ENCODE data around the gene ZBTB5.
A peak's percentile ranks its signal among the peaks of the same experiment; 100 is the strongest.

ZBTB5 gene

GRCh38 chr9:37412431-37413151 lies 52.7 kb downstream of the ZBTB5 start:
- no CpG with 5 or more reads among the region's 17 CpGs for WGBS (ENCODE audit: extremely low coverage, insufficient coverage, low lambda C conversion rate)
- H2AK5ac ChIP-seq (ENCODE audit: low read length) = no peak overlapping the region
- H2BK15ac ChIP-seq (replicated peaks; ENCODE audit: low read depth) = no peak overlapping the region
- no peak overlapping the region for H4K5ac ChIP-seq (ENCODE audit: low read length)
- no peak for DNase-seq
- no peak overlapping the region for H3K4me3 ChIP-seq (ENCODE audit: low read length)
- H3K79me1 ChIP-seq (ENCODE audit: low read length) = no peaks in the 10 kb centered on the region
- H2BK120ac ChIP-seq (ENCODE audit: low read depth, low read length) = no peak overlapping the region
- H3K4me1 ChIP-seq (ENCODE audit: control insufficient read depth, low read depth, low read length) = no peaks in the 10 kb centered on the region
- H3K4ac ChIP-seq (ENCODE audit: low read depth, low read length) = no peak overlapping the region
- no peaks in the 10 kb centered on the region for H3K36me3 ChIP-seq (ENCODE audit: control insufficient read depth, insufficient read depth, low read length)
- H3K79me2 ChIP-seq (ENCODE audit: control insufficient read depth, insufficient read depth, low read length) = no peaks in the 10 kb centered on the region
- H2BK5ac ChIP-seq (ENCODE audit: low read length) = no peak overlapping the region
- no peak overlapping the region for H3K27ac ChIP-seq (ENCODE audit: low read depth, low read length)
- no peak overlapping the region for H3K18ac ChIP-seq (ENCODE audit: low read length)
- no peak overlapping the region for H4K8ac ChIP-seq (ENCODE audit: low read depth, low read length)
- H3K9ac ChIP-seq (ENCODE audit: low read length) = no peak overlapping the region
- no peak overlapping the region for H3K4me2 ChIP-seq (ENCODE audit: low read length)
- H3K56ac ChIP-seq (ENCODE audit: low read length) = no peak overlapping the region
- H3K23ac ChIP-seq (ENCODE audit: low read length) = no peak overlapping the region
- H3K27me3 ChIP-seq (ENCODE audit: insufficient read depth, low read length, poor library complexity) = no peaks in the 10 kb centered on the region

GRCh38 chr9:37410969-37411785 lies 54.1 kb downstream of the ZBTB5 start:
- no CpG with 5 or more reads among the region's 13 CpGs for WGBS (ENCODE audit: extremely low coverage, insufficient coverage, low lambda C conversion rate)
- Histone ChIP-seq H2BK120ac (ENCODE audit: low read depth, low read length) (no peak overlapping the region), H3K18ac (ENCODE audit: low read length) (no peak overlapping the region), H3K79me1 (ENCODE audit: low read length) (no peaks in the 10 kb centered on the region), H2AK5ac (ENCODE audit: low read length) (no peak overlapping the region), H3K4me1 (ENCODE audit: control insufficient read depth, low read depth, low read length) (no peaks in the 10 kb centered on the region), H4K8ac (ENCODE audit: low read depth, low read length) (no peak overlapping the region), H3K4me2 (ENCODE audit: low read length) (no peak overlapping the region), H3K36me3 (ENCODE audit: control insufficient read depth, insufficient read depth, low read length) (no peaks in the 10 kb centered on the region), H3K27me3 (ENCODE audit: insufficient read depth, low read length, poor library complexity) (no peaks in the 10 kb centered on the region), H2BK15ac (replicated peaks; ENCODE audit: low read depth) (no peak overlapping the region), H3K27ac (ENCODE audit: low read depth, low read length) (no peak overlapping the region), H3K9ac (ENCODE audit: low read length) (no peak overlapping the region), H3K79me2 (ENCODE audit: control insufficient read depth, insufficient read depth, low read length) (no peaks in the 10 kb centered on the region), H3K4ac (ENCODE audit: low read depth, low read length) (no peak overlapping the region), H2BK5ac (ENCODE audit: low read length) (no peak overlapping the region), H3K4me3 (ENCODE audit: low read length) (no peak overlapping the region), H4K5ac (ENCODE audit: low read length) (no peak overlapping the region), H3K23ac (ENCODE audit: low read length) (no peak overlapping the region), H3K56ac (ENCODE audit: low read length) (no peak overlapping the region)
- DNase-seq = peak; percentile 49

GRCh38 chr9:37410354-37410861 lies 54.8 kb downstream of the ZBTB5 start:
- Histone ChIP-seq H3K23ac (ENCODE audit: low read length) (no peak overlapping the region), H4K5ac (ENCODE audit: low read length) (no peak overlapping the region), H3K18ac (ENCODE audit: low read length) (no peak overlapping the region), H4K8ac (ENCODE audit: low read depth, low read length) (no peak overlapping the region), H3K36me3 (ENCODE audit: control insufficient read depth, insufficient read depth, low read length) (no peaks in the 10 kb centered on the region), H2BK15ac (replicated peaks; ENCODE audit: low read depth) (no peak overlapping the region), H3K79me1 (ENCODE audit: low read length) (no peaks in the 10 kb centered on the region), H3K4me1 (ENCODE audit: control insufficient read depth, low read depth, low read length) (no peaks in the 10 kb centered on the region), H2BK120ac (ENCODE audit: low read depth, low read length) (no peak overlapping the region), H2AK5ac (ENCODE audit: low read length) (no peak overlapping the region), H3K4me3 (ENCODE audit: low read length) (no peak overlapping the region), H3K79me2 (ENCODE audit: control insufficient read depth, insufficient read depth, low read length) (no peaks in the 10 kb centered on the region), H3K9ac (ENCODE audit: low read length) (no peak overlapping the region), H2BK5ac (ENCODE audit: low read length) (no peak overlapping the region), H3K27ac (ENCODE audit: low read depth, low read length) (no peak overlapping the region), H3K27me3 (ENCODE audit: insufficient read depth, low read length, poor library complexity) (no peaks in the 10 kb centered on the region), H3K4ac (ENCODE audit: low read depth, low read length) (no peak overlapping the region), H3K4me2 (ENCODE audit: low read length) (no peak overlapping the region), H3K56ac (ENCODE audit: low read length) (no peak overlapping the region)
- WGBS (ENCODE audit: extremely low coverage, insufficient coverage, low lambda C conversion rate) = no CpG with 5 or more reads among the region's 9 CpGs
- no peak for DNase-seq

GRCh38 chr9:37408933-37409710 lies 56.1 kb downstream of the ZBTB5 start:
- H4K8ac ChIP-seq (ENCODE audit: low read depth, low read length) = no peak overlapping the region
- H3K36me3 ChIP-seq (ENCODE audit: control insufficient read depth, insufficient read depth, low read length) = no peaks in the 10 kb centered on the region
- no peak overlapping the region for H2AK5ac ChIP-seq (ENCODE audit: low read length)
- no peak overlapping the region for H3K18ac ChIP-seq (ENCODE audit: low read length)
- H3K23ac ChIP-seq (ENCODE audit: low read length) = no peak overlapping the region
- H3K4me3 ChIP-seq (ENCODE audit: low read length) = no peak overlapping the region
- no peak overlapping the region for H3K56ac ChIP-seq (ENCODE audit: low read length)
- no peak overlapping the region for H4K5ac ChIP-seq (ENCODE audit: low read length)
- WGBS (ENCODE audit: extremely low coverage, insufficient coverage, low lambda C conversion rate) = no CpG with 5 or more reads among the region's 22 CpGs
- DNase-seq = no peak
- H3K4me1 ChIP-seq (ENCODE audit: control insufficient read depth, low read depth, low read length) = no peaks in the 10 kb centered on the region
- H3K79me2 ChIP-seq (ENCODE audit: control insufficient read depth, insufficient read depth, low read length) = no peaks in the 10 kb centered on the region
- no peaks in the 10 kb centered on the region for H3K79me1 ChIP-seq (ENCODE audit: low read length)
- no peaks in the 10 kb centered on the region for H3K27me3 ChIP-seq (ENCODE audit: insufficient read depth, low read length, poor library complexity)
- H3K9ac ChIP-seq (ENCODE audit: low read length) = no peak overlapping the region
- no peak overlapping the region for H3K27ac ChIP-seq (ENCODE audit: low read depth, low read length)
- no peak overlapping the region for H2BK15ac ChIP-seq (replicated peaks; ENCODE audit: low read depth)
- H2BK120ac ChIP-seq (ENCODE audit: low read depth, low read length) = no peak overlapping the region
- H3K4ac ChIP-seq (ENCODE audit: low read depth, low read length) = no peak overlapping the region
- no peak overlapping the region for H2BK5ac ChIP-seq (ENCODE audit: low read length)
- no peak overlapping the region for H3K4me2 ChIP-seq (ENCODE audit: low read length)

GRCh38 chr9:37407468-37407867 lies 57.8 kb downstream of the ZBTB5 start:
- H2BK15ac ChIP-seq (replicated peaks; ENCODE audit: low read depth) = no peak overlapping the region
- no peaks in the 10 kb centered on the region for H3K27me3 ChIP-seq (ENCODE audit: insufficient read depth, low read length, poor library complexity)
- H4K8ac ChIP-seq (ENCODE audit: low read depth, low read length) = no peak overlapping the region
- H2AK5ac ChIP-seq (ENCODE audit: low read length) = no peak overlapping the region
- no peaks in the 10 kb centered on the region for H3K79me1 ChIP-seq (ENCODE audit: low read length)
- H3K4me2 ChIP-seq (ENCODE audit: low read length) = no peak overlapping the region
- H3K79me2 ChIP-seq (ENCODE audit: control insufficient read depth, insufficient read depth, low read length) = no peaks in the 10 kb centered on the region
- no CpG with 5 or more reads among the region's 2 CpGs for WGBS (ENCODE audit: extremely low coverage, insufficient coverage, low lambda C conversion rate)
- no peak overlapping the region for H3K4me3 ChIP-seq (ENCODE audit: low read length)
- H3K4me1 ChIP-seq (ENCODE audit: control insufficient read depth, low read depth, low read length) = no peaks in the 10 kb centered on the region
- no peak overlapping the region for H4K5ac ChIP-seq (ENCODE audit: low read length)
- no peak overlapping the region for H2BK5ac ChIP-seq (ENCODE audit: low read length)
- no peak overlapping the region for H3K9ac ChIP-seq (ENCODE audit: low read length)
- no peak overlapping the region for H2BK120ac ChIP-seq (ENCODE audit: low read depth, low read length)
- DNase-seq = no peak
- no peak overlapping the region for H3K27ac ChIP-seq (ENCODE audit: low read depth, low read length)
- no peak overlapping the region for H3K4ac ChIP-seq (ENCODE audit: low read depth, low read length)
- no peak overlapping the region for H3K18ac ChIP-seq (ENCODE audit: low read length)
- H3K36me3 ChIP-seq (ENCODE audit: control insufficient read depth, insufficient read depth, low read length) = no peaks in the 10 kb centered on the region
- H3K56ac ChIP-seq (ENCODE audit: low read length) = no peak overlapping the region
- no peak overlapping the region for H3K23ac ChIP-seq (ENCODE audit: low read length)
